Tibial artery (tissue), 4 donors: ENCODE measurements around the gene TMEM222.
A peak's percentile ranks its signal among the peaks of the same experiment; 100 is the strongest.

Experiments used
- DNase-seq, 2 donors: peaks; one replicate each; pipeline ENCODE4 v3.0.0-alpha.2; 2019
- H3K27ac ChIP-seq, 2 donors: fragments of 200-600 bp; sonication (generic) in 1 of 2; 1 replicate in 1 of 2; 2 replicates in 1 of 2; pipeline ENCODE4 v1.5.1; 2018 to 2019; ENCODE audit warnings: mild to moderate bottlenecking in 1 of 2
- H3K27me3 ChIP-seq, 2 donors: fragments of 200-600 bp; sonication (generic) in 1 of 2; one replicate each; pipeline versions ENCODE4 v1.5.1 to v1.6.0; 2016 to 2019
- H3K36me3 ChIP-seq, 3 donors: fragments of 200-600 bp; sonication (generic) in 2 of 3; one replicate each; pipeline ENCODE4 v1.5.1; 2016 to 2019; ENCODE audit warnings: mild to moderate bottlenecking in 2 of 3
- H3K4me1 ChIP-seq, 4 donors: fragments of 200-600 bp; sonication (generic) in 2 of 4; 1 replicate in 3 of 4; 2 replicates in 1 of 4; pipeline ENCODE4 v1.5.1; 2016 to 2019
- H3K4me3 ChIP-seq, 2 donors: fragments of 200-600 bp; sonication (generic) in 1 of 2; 1 replicate in 1 of 2; 2 replicates in 1 of 2; pipeline ENCODE4 v1.5.1; 2018 to 2019; ENCODE audit warnings: mild to moderate bottlenecking in 2 of 2
- H3K9me3 ChIP-seq, 3 donors: fragments of 200-600 bp; sonication (generic) in 1 of 3; one replicate each; pipeline ENCODE4 v1.5.1; 2016 to 2019
- CTCF ChIP-seq, 2 experiments: fragments of 200-600 bp in 1 of 2; fragments of 450-650 bp in 1 of 2; IDR thresholded peaks; one replicate each; pipeline ENCODE4 v1.5.1; 2017 to 2019; ENCODE audit warnings: antibody characterized with exemption in 2 of 2, mild to moderate bottlenecking in 1 of 2, moderate library complexity in 1 of 2
- intact Hi-C: fragments of 100-400 bp; cut with DNase I; formaldehyde crosslinking; loops from one replicate; pipeline ENCODE4 v1.15.0; 2023; ENCODE audit warnings: low total_unique reads

TMEM222 gene

GRCh38 chr1:27368869-27369582, 47.1 kb downstream of the TMEM222 start:
- peaks cover 0 to 9% (median 7%) of the 10 kb centered on the region in 3 donors for H3K36me3 ChIP-seq
- no peak for TF ChIP-seq CTCF (IDR thresholded peaks at IDR 0.05)
- H3K4me1 ChIP-seq, result peaks cover 0 to 43% (median 24%) of the 10 kb centered on the region in 4 donors
- H3K27ac ChIP-seq, result peak overlapping the region; percentile 35 to 95
- no peaks in the 10 kb centered on the region for H3K27me3 ChIP-seq
- no peak for DNase-seq
- intact Hi-C loops, result no loop called here
- H3K4me3 ChIP-seq, result no peak overlapping the region
- H3K9me3 ChIP-seq, result no peaks in the 10 kb centered on the region

DNA sequence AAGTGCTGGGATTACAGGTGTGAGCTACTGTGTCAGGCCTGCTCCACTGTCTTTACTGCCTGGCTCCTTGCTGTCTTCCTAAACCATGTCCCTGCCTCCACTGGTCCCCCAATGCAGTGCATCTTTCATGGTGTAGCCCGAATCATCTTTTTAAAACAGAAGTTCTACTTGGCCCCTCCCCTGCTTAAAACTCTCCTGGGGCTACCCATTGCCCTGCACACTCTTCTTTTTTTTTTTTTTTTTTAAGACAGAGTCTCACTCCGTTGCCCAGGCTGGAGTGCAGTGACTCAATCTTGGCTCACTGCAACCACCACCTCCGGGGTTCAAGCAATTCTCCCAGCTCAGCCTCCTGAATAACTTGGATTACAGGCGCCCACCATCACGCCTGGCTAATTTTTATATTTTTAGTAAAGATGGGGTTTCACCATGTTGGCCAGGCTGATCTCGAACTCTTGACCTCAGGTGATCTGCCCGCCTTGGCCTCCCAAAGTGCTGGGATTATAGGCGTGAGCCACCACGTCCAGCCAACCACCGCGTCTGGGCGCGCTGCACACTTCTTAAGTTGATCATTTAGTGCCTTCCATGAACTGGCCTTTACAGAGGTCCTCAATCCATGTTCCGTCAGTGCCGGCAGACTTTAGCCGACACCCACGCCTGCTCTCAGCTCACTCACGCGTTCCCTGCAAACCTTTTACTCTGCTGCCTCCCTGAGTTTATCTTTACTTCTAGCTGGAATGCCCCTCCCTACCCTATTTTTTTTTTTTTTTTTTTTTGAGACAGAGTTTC, 50.3 kb downstream of the TMEM222 start:
- Histone ChIP-seq H3K36me3 (no peaks in the 10 kb centered on the region), H3K4me3 (no peak overlapping the region), H3K9me3 (no peaks in the 10 kb centered on the region), H3K27ac (no peak overlapping the region), H3K27me3 (no peaks in the 10 kb centered on the region), H3K4me1 (peaks cover 0 to 26% (median 10%) of the 10 kb centered on the region in 4 donors)
- no peak for DNase-seq
- TF ChIP-seq CTCF (IDR thresholded peaks at IDR 0.05), result no peak
- intact Hi-C loops, result no loop called here

DNA sequence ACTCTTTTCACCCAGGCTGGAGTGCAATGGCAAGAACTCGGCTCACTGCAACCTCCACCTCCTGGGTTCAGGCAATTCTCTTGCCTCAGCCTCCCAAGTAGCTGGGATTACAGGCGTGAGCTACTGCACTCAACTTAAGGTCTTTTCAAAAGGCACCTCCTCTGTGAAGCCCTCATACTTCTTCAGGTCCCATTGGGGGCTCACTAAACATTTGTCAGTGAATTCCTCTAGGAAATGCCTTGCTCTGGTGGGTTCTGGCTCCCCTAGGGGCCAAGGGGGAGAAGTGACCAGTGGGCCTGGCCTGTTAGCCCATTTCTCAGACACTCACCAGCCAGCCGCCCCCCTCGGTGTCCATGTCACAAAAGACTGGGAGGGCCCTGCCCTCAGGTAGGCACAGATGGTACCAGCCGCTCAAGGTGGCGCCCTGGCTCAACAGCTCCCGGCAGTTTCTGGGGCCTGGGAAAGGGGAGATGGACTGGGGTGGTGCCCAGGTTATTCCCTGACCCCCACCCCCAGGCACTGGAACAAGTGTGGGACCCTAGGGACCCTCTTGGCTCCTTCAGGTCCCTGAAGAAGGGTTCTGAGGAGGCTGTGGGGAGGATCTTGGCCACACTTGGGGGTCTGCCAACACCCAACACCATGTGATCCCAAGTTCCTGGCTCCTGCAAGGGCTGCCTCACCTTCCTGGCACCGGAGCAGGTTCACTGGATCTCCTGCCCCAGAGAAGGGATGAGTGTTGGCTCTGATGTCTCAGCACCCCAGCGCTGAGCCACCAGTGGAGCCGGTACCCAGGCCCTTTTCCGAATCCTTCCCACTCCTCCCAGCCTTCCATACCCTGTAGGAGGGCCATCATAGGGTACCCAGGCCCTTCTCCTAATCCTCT, 51.1 kb downstream of the TMEM222 start:
- Histone ChIP-seq H3K36me3 (no peaks in the 10 kb centered on the region), H3K4me3 (no peak overlapping the region), H3K9me3 (no peaks in the 10 kb centered on the region), H3K27ac (no peak overlapping the region), H3K27me3 (no peaks in the 10 kb centered on the region), H3K4me1 (peaks cover 0 to 24% (median 1%) of the 10 kb centered on the region in 4 donors)
- intact Hi-C loops, result no loop called here
- TF ChIP-seq CTCF (IDR thresholded peaks at IDR 0.05), result no peak
- DNase-seq, result no peak

DNA sequence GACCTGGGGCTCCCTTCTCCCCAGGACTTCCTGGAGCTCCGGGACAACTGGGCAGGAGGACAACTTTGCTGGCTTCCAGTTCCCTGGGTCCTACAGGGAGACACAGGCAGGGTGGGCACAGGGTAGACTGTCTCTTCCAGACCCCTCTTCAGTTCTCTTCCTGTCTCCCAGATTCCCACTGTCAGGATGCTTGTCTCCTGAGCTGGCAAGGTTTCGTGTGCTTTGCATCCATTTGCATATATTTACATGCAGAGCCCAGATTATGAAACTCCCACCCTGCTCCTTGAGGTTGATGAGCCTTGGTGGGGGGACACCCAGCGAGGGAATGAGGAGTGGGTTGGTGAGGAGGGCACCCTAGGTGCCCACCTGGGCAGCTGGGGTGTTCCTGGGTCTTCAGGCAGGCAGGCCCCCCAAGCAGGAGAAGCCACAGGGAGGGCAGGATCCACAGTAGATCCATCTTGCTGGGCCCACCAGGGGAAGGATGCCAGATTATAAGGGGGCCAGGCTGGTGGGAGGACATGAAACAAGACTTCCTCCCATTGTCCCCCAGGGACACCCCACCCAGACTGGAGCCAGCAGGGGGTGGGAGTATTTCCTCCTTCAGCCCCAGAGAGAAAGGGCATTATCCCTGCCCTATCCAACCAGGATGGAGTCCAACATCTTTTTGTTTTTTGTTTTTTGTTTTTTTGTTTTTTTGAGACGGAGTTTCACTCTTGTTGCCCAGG, 52.6 kb downstream of the TMEM222 start, which contains the start of gene FCN3:
Gene FCN3 (minus strand): TSS at position 463 of the 725 bp plus-strand sequence. CDS start 6 bp downstream, at position 457.
- DNase-seq, result no peak
- peaks cover 0 to 21% (median 0%) of the 10 kb centered on the region in 4 donors for H3K4me1 ChIP-seq
- no peak within 1 kb of the TSS for H3K4me3 ChIP-seq
- H3K9me3 ChIP-seq, result no peaks in the 10 kb centered on the region
- no peak for TF ChIP-seq CTCF (IDR thresholded peaks at IDR 0.05)
- H3K36me3 ChIP-seq, result no peaks in the 10 kb centered on the region
- H3K27ac ChIP-seq, result no peak within 1 kb of the TSS
- no peaks in the 10 kb centered on the region for H3K27me3 ChIP-seq
- intact Hi-C loops, result no loop called here
